HepG2 (cell line): ENCODE data around the gene HEXIM1. TPM values are rescaled to one million over a fixed set of nuclear protein-coding genes. Genes with fewer than 3 reads are reported as not detected.

Experiments
- DDIT3 ChIP-seq: sonication (generic); formaldehyde crosslinking; IDR thresholded peaks from 2 replicates; pipeline ENCODE4 v1.4.0; 2020; ENCODE audit warnings: mild to moderate bottlenecking, missing genetic modification reagents
- HNF1B ChIP-seq: sonication (generic); formaldehyde crosslinking; IDR thresholded peaks from 2 replicates; pipeline ENCODE4 v1.5.1; 2020; ENCODE audit warnings: mild to moderate bottlenecking, moderate library complexity, missing genetic modification reagents
- HNRNPUL1 ChIP-seq: fragments of 200-400 bp; formaldehyde crosslinking; IDR thresholded peaks from 2 replicates; pipeline ENCODE4 v1.6.1; 2017; ENCODE audit warnings: low read depth, mild to moderate bottlenecking, low read length, moderate library complexity
- JDP2 ChIP-seq: sonication (generic); formaldehyde crosslinking; IDR thresholded peaks from 2 replicates; pipeline ENCODE4 v1.8.1; 2022; ENCODE audit warnings: missing genetic modification reagents, borderline replicate concordance
- MED8 ChIP-seq: sonication (generic); formaldehyde crosslinking; IDR thresholded peaks from 2 replicates; pipeline ENCODE4 v1.8.1; 2023; ENCODE audit warnings: mild to moderate bottlenecking, missing genetic modification reagents; ENCODE audit not compliant: insufficient replicate concordance
- MTERF4 ChIP-seq: sonication (generic); formaldehyde crosslinking; IDR thresholded peaks from 2 replicates; pipeline ENCODE4 v1.8.0; 2023; ENCODE audit warnings: mild to moderate bottlenecking, missing genetic modification reagents
- PLRG1 ChIP-seq: fragments of 450-650 bp; conservative IDR thresholded peaks from 2 replicates; pipeline ENCODE4 v1.6.1; 2016
- SNAI1 ChIP-seq: sonication (generic); formaldehyde crosslinking; IDR thresholded peaks from 2 replicates; pipeline ENCODE4 v1.5.0; 2020; ENCODE audit warnings: mild to moderate bottlenecking, missing genetic modification reagents, borderline replicate concordance
- TRAFD1 ChIP-seq: sonication (generic); formaldehyde crosslinking; IDR thresholded peaks from 2 replicates; pipeline ENCODE4 v1.5.1; 2020; ENCODE audit warnings: missing genetic modification reagents, mild to moderate bottlenecking, borderline replicate concordance
- ZC3H13 ChIP-seq: sonication (generic); formaldehyde crosslinking; IDR thresholded peaks from 2 replicates; pipeline ENCODE4 v1.8.1; 2023; ENCODE audit warnings: mild to moderate bottlenecking, missing genetic modification reagents, moderate library complexity
- ZFP36L1 ChIP-seq: sonication (generic); formaldehyde crosslinking; IDR thresholded peaks from 2 replicates; pipeline ENCODE4 v1.8.0; 2022; ENCODE audit warnings: mild to moderate bottlenecking, missing genetic modification reagents, moderate library complexity
- ZHX1 ChIP-seq: sonication (generic); formaldehyde crosslinking; IDR thresholded peaks from 2 replicates; pipeline ENCODE4 v1.8.1; 2022; ENCODE audit warnings: low read depth, mild to moderate bottlenecking, missing genetic modification reagents
- ZNF124 ChIP-seq: sonication (generic); formaldehyde crosslinking; IDR thresholded peaks from 2 replicates; pipeline ENCODE4 v1.4.0; 2020; ENCODE audit warnings: missing genetic modification reagents
- ZNF292 ChIP-seq: sonication (generic); formaldehyde crosslinking; IDR thresholded peaks from 2 replicates; pipeline ENCODE4 v1.8.1; 2022; ENCODE audit warnings: mild to moderate bottlenecking, low read depth, missing genetic modification reagents, borderline replicate concordance
- ZNF33B ChIP-seq: sonication (generic); formaldehyde crosslinking; IDR thresholded peaks from 2 replicates; pipeline ENCODE4 v1.5.1; 2020; ENCODE audit warnings: mild to moderate bottlenecking, missing genetic modification reagents
- ZNF468 ChIP-seq: sonication (generic); formaldehyde crosslinking; IDR thresholded peaks from 2 replicates; pipeline ENCODE4 v1.8.0; 2022; ENCODE audit warnings: mild to moderate bottlenecking, moderate library complexity, missing genetic modification reagents
- ZNF547 ChIP-seq: sonication (generic); formaldehyde crosslinking; IDR thresholded peaks from 2 replicates; pipeline ENCODE4 v1.5.1; 2020; ENCODE audit warnings: mild to moderate bottlenecking, missing genetic modification reagents
- ZNF572 ChIP-seq: sonication (generic); formaldehyde crosslinking; IDR thresholded peaks from 2 replicates; pipeline ENCODE4 v1.5.1; 2020; ENCODE audit warnings: mild to moderate bottlenecking, missing genetic modification reagents
- ZNF660 ChIP-seq: sonication (generic); formaldehyde crosslinking; IDR thresholded peaks from 2 replicates; pipeline ENCODE4 v1.5.1; 2020; ENCODE audit warnings: mild to moderate bottlenecking, low read depth, missing genetic modification reagents, borderline replicate concordance
- polyA plus RNA-seq, 8 experiments: library from polyadenylated mRNA; depleted of rRNA in 3 of 8; stranded (reverse) in 7 of 8; unstranded in 1 of 8; fragments of >200 nt; fragmentation: Illumina TruSeq in 4 of 8; extraction: Trizol in 4 of 8; gene quantifications; 2 replicates each; pipeline versions ENCODE4 v1.2.1 to v1.2.3, GENCODE V29; 2011 to 2016; ENCODE audit warnings: low read depth in 4 of 8, missing spikeins in 1 of 8, mixed read lengths in 1 of 8; ENCODE audit not compliant: insufficient read depth in 1 of 8
- total RNA-seq, 5 experiments: library from RNA; depleted of rRNA; stranded (reverse); fragments of >200 nt; fragmentation: Illumina TruSeq; extraction: Trizol; gene quantifications; 2 replicates each; pipeline ENCODE4 v1.2.3, GENCODE V29; 2016; ENCODE audit warnings: low read depth in 1 of 5

HEXIM1 gene
- total and polyA plus RNA-seq, 2 of the 13 experiments (the other 11 are each of a cell fraction or from before 2014, with no cell fraction given) = 10.5 to 16.6 TPM

GRCh38 chr17:45148183-45149036, at the start of gene HEXIM1 (continued):
- TF ChIP-seq TRAFD1 (CRISPR knock-in tag) (peak; percentile 63; the same call in 1 of the 2 replicates), JDP2 (CRISPR knock-in tag) (no peak; the same call in 1 of the 2 replicates), ZNF547 (CRISPR knock-in tag) (peak; percentile 95), PLRG1 (no peak), DDIT3 (CRISPR knock-in tag) (0 out of 2 replicates have a peak, but pooled peaks have one; percentile 71), ZNF124 (CRISPR knock-in tag) (0 out of 2 replicates have a peak, but pooled peaks have one; percentile 25), ZC3H13 (CRISPR knock-in tag) (peak; percentile 91), SNAI1 (CRISPR knock-in tag) (peak; percentile 55; the same call in 1 of the 2 replicates), HNF1B (CRISPR knock-in tag) (peak; percentile 92), ZNF572 (CRISPR knock-in tag) (no peak), ZNF468 (CRISPR knock-in tag) (no peak), MTERF4 (CRISPR knock-in tag) (0 out of 2 replicates have a peak, but pooled peaks have one; percentile 63), ZFP36L1 (CRISPR knock-in tag) (no peak; the same call in 1 of the 2 replicates), ZNF292 (CRISPR knock-in tag) (peak; percentile 33; the same call in 1 of the 2 replicates), ZNF33B (CRISPR knock-in tag) (peak; percentile 91), HNRNPUL1 (no peak), ZHX1 (peak; percentile 89), ZNF660 (CRISPR knock-in tag) (no peak), MED8 (CRISPR knock-in tag) (peak; percentile 94)
